HepG2 (cell line): ENCODE results near the gene TRIM10. TPM values are rescaled to one million over a fixed set of nuclear protein-coding genes. Genes with fewer than 3 reads are reported as not detected.
A peak's percentile ranks its signal among the peaks of the same experiment; 100 is the strongest.

ENCODE experiments used
- ATAC-seq: fragments of 200-7000 bp; cut with Tn5 transposase; 3 replicates; pipeline ENCODE4 v1.9.1; 2020; ENCODE audit warnings: mild to moderate bottlenecking, moderate library complexity
- BruUV-seq: library from RNA; stranded (reverse); fragments of 400-500 nt; replicated peaks from 2 replicates; lab custom pipeline; 2021; lab: Mats Ljungman, UMichigan
- CTCF ChIA-PET: fragments of 300-600 bp; formaldehyde crosslinking; extraction: SDS; loops from one replicate; lab custom pipeline; 2021; ENCODE audit warnings: low total read pairs, inconsistent platforms, low intra/inter-chr PET ratio; lab: Yijun Ruan, JAX
- POLR2A ChIA-PET: fragments of 350-600 bp; sonication (Branson Sonifier 250); formaldehyde crosslinking; loops from one replicate; lab custom pipeline; 2020; ENCODE audit warnings: antibody characterized with exemption, inconsistent platforms; lab: Yijun Ruan, JAX
- DNase-seq: peaks from one replicate; pipeline ENCODE4 v3.0.0-alpha.2; 2015; ENCODE audit warnings: low spot score
- FAIRE-seq: peaks from 3 replicates; lab custom pipeline; 2011; peaks lifted over from hg19 to GRCh38; lab: Jason Lieb, UNC
- H2AFZ ChIP-seq: one replicate; pipeline ENCODE4 v1.6.1; 2011; ENCODE audit warnings: low read length, inconsistent platforms
- H3K27ac ChIP-seq: fragments of 300-600 bp; 3 replicates; pipeline ENCODE4 v1.8.0; 2011; ENCODE audit warnings: mixed run types, mild to moderate bottlenecking, mixed read lengths, low read length, inconsistent platforms; ENCODE audit not compliant: insufficient read depth; ENCODE audit errors: extremely low read length
- H3K27me3 ChIP-seq, 2 experiments: fragments of 200-600 bp in 1 of 2; 2 replicates in 1 of 2; 3 replicates in 1 of 2; pipeline versions ENCODE4 v1.6.0 to v1.8.0; 2011; ENCODE audit warnings: low read length in 2 of 2, mild to moderate bottlenecking in 2 of 2, moderate library complexity in 2 of 2, inconsistent platforms in 1 of 2; ENCODE audit not compliant: insufficient read depth in 2 of 2, control insufficient read depth in 1 of 2
- H3K36me3 ChIP-seq, 2 experiments: fragments of 200-600 bp in 1 of 2; replicated peaks in 1 of 2; 2 replicates in 1 of 2; 3 replicates in 1 of 2; pipeline versions ENCODE4 v1.5.1 to v1.8.0; 2011; ENCODE audit warnings: low read length in 2 of 2, inconsistent platforms in 1 of 2; ENCODE audit not compliant: insufficient read depth in 2 of 2, control insufficient read depth in 1 of 2
- H3K4me1 ChIP-seq: 2 replicates; pipeline ENCODE4 v1.5.1; 2012; ENCODE audit warnings: low read length, inconsistent platforms; ENCODE audit not compliant: insufficient read depth
- H3K4me2 ChIP-seq: 2 replicates; pipeline ENCODE4 v1.6.0; 2011; ENCODE audit warnings: low read depth, low read length, inconsistent platforms
- H3K4me3 ChIP-seq, 3 experiments: fragments of 200-600 bp in 1 of 3; sonication (generic), shearing (Covaris generic) in 1 of 3; replicated peaks in 1 of 3; 2 replicates each; pipeline ENCODE4 v1.5.1; 2011 to 2016; ENCODE audit warnings: low read length in 3 of 3, inconsistent platforms in 2 of 3, low read depth in 2 of 3, mild to moderate bottlenecking in 2 of 3, control low read depth in 1 of 3, mixed read lengths in 1 of 3; ENCODE audit not compliant: insufficient read depth in 1 of 3
- H3K79me2 ChIP-seq: one replicate; pipeline ENCODE4 v1.6.1; 2011; ENCODE audit warnings: low read length, inconsistent platforms; ENCODE audit not compliant: insufficient read depth
- H3K9ac ChIP-seq: 2 replicates; pipeline ENCODE4 v1.6.0; 2011; ENCODE audit warnings: mild to moderate bottlenecking, low read depth, low read length, inconsistent platforms; ENCODE audit not compliant: insufficient read depth
- H3K9me3 ChIP-seq: 2 replicates; pipeline ENCODE4 v1.5.1; 2012; ENCODE audit warnings: mild to moderate bottlenecking, low read length
- H4K20me1 ChIP-seq: 2 replicates; pipeline ENCODE4 v1.6.0; 2011; ENCODE audit warnings: inconsistent platforms, mild to moderate bottlenecking, low read length, moderate library complexity; ENCODE audit not compliant: insufficient read depth
- AKNA ChIP-seq: sonication (generic); formaldehyde crosslinking; IDR thresholded peaks from 2 replicates; pipeline ENCODE4 v1.4.0; 2020; ENCODE audit warnings: missing genetic modification reagents, borderline replicate concordance
- ATF7-NPFF ChIP-seq: sonication (generic); formaldehyde crosslinking; IDR thresholded peaks from 2 replicates; pipeline ENCODE4 v1.8.1; 2023; ENCODE audit warnings: mild to moderate bottlenecking, low read depth, missing genetic modification reagents, moderate library complexity
- FUBP1 ChIP-seq: sonication (generic); formaldehyde crosslinking; IDR thresholded peaks from 2 replicates; pipeline ENCODE4 v1.5.1; 2020; ENCODE audit warnings: missing genetic modification reagents, mild to moderate bottlenecking, borderline replicate concordance
- HNRNPLL ChIP-seq: fragments of 200-400 bp; formaldehyde crosslinking; IDR thresholded peaks from 2 replicates; pipeline ENCODE4 v1.6.1; 2017; ENCODE audit warnings: mild to moderate bottlenecking, low read depth, low read length; ENCODE audit not compliant: poor library complexity, severe bottlenecking
- KMT2B ChIP-seq: IDR thresholded peaks from 2 replicates; pipeline ENCODE4 v1.6.1; 2016; ENCODE audit warnings: missing genetic modification reagents, missing compliant biosample characterization
- PREB ChIP-seq: sonication (generic); formaldehyde crosslinking; IDR thresholded peaks from 2 replicates; pipeline ENCODE4 v1.4.0; 2020; ENCODE audit warnings: missing genetic modification reagents
- RBM22 ChIP-seq: fragments of 200-400 bp; formaldehyde crosslinking; optimal IDR thresholded peaks from 2 replicates; pipeline ENCODE3; 2017; ENCODE audit warnings: mild to moderate bottlenecking, low read length, moderate library complexity
- ZFYVE20 ChIP-seq: sonication (generic); formaldehyde crosslinking; IDR thresholded peaks from 2 replicates; pipeline ENCODE4 v1.8.0; 2023; ENCODE audit warnings: low read depth, mild to moderate bottlenecking, moderate library complexity, missing genetic modification reagents, borderline replicate concordance
- ZKSCAN8 ChIP-seq: IDR thresholded peaks from 2 replicates; pipeline ENCODE4 v1.6.1; 2016; ENCODE audit warnings: borderline replicate concordance, missing genetic modification reagents, missing compliant biosample characterization
- ZNF253 ChIP-seq: sonication (generic); formaldehyde crosslinking; IDR thresholded peaks from 2 replicates; pipeline ENCODE4 v1.8.0; 2022; ENCODE audit warnings: mild to moderate bottlenecking, missing genetic modification reagents, borderline replicate concordance
- ZNF30 ChIP-seq: sonication (generic); formaldehyde crosslinking; IDR thresholded peaks from 2 replicates; pipeline ENCODE4 v1.5.0; 2020; ENCODE audit warnings: mild to moderate bottlenecking, missing genetic modification reagents
- ZNF337 ChIP-seq: sonication (generic); formaldehyde crosslinking; IDR thresholded peaks from 2 replicates; pipeline ENCODE4 v1.5.1; 2020; ENCODE audit warnings: missing genetic modification reagents, low read depth, mild to moderate bottlenecking, borderline replicate concordance
- ZNF530 ChIP-seq: sonication (generic); formaldehyde crosslinking; IDR thresholded peaks from 2 replicates; pipeline ENCODE4 v1.5.0; 2020; ENCODE audit warnings: low read depth, mild to moderate bottlenecking, missing genetic modification reagents
- ZSCAN22 ChIP-seq: sonication (generic); formaldehyde crosslinking; IDR thresholded peaks from 2 replicates; pipeline ENCODE4 v1.4.0; 2020; ENCODE audit warnings: mild to moderate bottlenecking, missing genetic modification reagents
- WGBS: methylation state at CpG from one replicate; pipeline ENCODE4 v1.1.6; 2017; ENCODE audit warnings: low lambda C conversion rate; 5-methylcytosine and 5-hydroxymethylcytosine counted together
- in situ Hi-C: cut with HindIII; loops from 2 replicates; pipeline ENCODE4 v1.10.0; 2017; ENCODE audit warnings: low pct_unique_long_range_greater_than_20kb; ENCODE audit not compliant: extremely low pct_ligation_motif_present
- intact Hi-C: fragments of 100-400 bp; cut with micrococcal nuclease; formaldehyde crosslinking; loops from one replicate; pipeline ENCODE4 v1.10.0; 2022; ENCODE audit not compliant: unreplicated experiment
- polyA plus RNA-seq, 8 experiments: library from polyadenylated mRNA; depleted of rRNA in 3 of 8; stranded (reverse) in 7 of 8; unstranded in 1 of 8; fragments of >200 nt; fragmentation: Illumina TruSeq in 4 of 8; extraction: Trizol in 4 of 8; gene quantifications; 2 replicates each; pipeline versions ENCODE4 v1.2.1 to v1.2.3, GENCODE V29; 2011 to 2016; ENCODE audit warnings: low read depth in 4 of 8, missing spikeins in 1 of 8, mixed read lengths in 1 of 8; ENCODE audit not compliant: insufficient read depth in 1 of 8
- total RNA-seq, 5 experiments: library from RNA; depleted of rRNA; stranded (reverse); fragments of >200 nt; fragmentation: Illumina TruSeq; extraction: Trizol; gene quantifications; 2 replicates each; pipeline ENCODE4 v1.2.3, GENCODE V29; 2016; ENCODE audit warnings: low read depth in 1 of 5

The TRIM10 gene
- total and polyA plus RNA-seq, 2 of the 13 experiments (the other 11 are each of a cell fraction or from before 2014, with no cell fraction given): 4.1 to 6.8 TPM

- 31% methylated on average over 36 of the region's 36 CpGs for WGBS
- H3K36me3 ChIP-seq: no peaks in the 10 kb centered on the region
- H3K4me3 ChIP-seq: peak overlapping the region; percentile 63 to 77 (median 63)
- FAIRE-seq (peak; percentile 87), DNase-seq (peak; percentile 90), ATAC-seq (peak; percentile 68)
- no peaks in the 10 kb centered on the region for H4K20me1 ChIP-seq
- H3K27me3 ChIP-seq: no peaks in the 10 kb centered on the region; a peak in 1 of 5 replicates
- H3K4me2 ChIP-seq: peak overlapping the region; percentile 96
- intact Hi-C loops: loop anchor here (1.0 to 2.0 kb wide), 6 partner anchors 28 to 161 kb away; partner anchors contain the start of genes HLA-A, POLR1H, PPP1R11 and TRIM15
- in situ Hi-C loops: loop anchor here (5.0 kb wide), 1 partner anchor 69 kb away; no protein-coding TSS in a partner anchor
- H2AFZ ChIP-seq: peak overlapping the region; percentile 55
- H3K4me1 ChIP-seq: peaks cover 56% of the 10 kb centered on the region
- BruUV-seq: no TSS peak
- POLR2A ChIA-PET: interaction anchor here (0.7 to 3.1 kb wide), 14 partner anchors 9 to 110 kb away, joined by 3 to 43 read pairs (median 6); partner anchors contain the start of genes POLR1H, PPP1R11, TRIM15 and TRIM26
- H3K79me2 ChIP-seq: peaks cover 9% of the 10 kb centered on the region
- CTCF ChIA-PET: interaction anchor here (0.8 to 6.0 kb wide), 5 partner anchors 28 to 116 kb away, joined by 3 to 140 read pairs (median 4); no protein-coding TSS in a partner anchor
- peak overlapping the region; percentile 79 for H3K9ac ChIP-seq
- peak overlapping the region; percentile 79 for H3K27ac ChIP-seq
- H3K9me3 ChIP-seq: no peaks in the 10 kb centered on the region
- no peak for TF ChIP-seq RBM22
- no peak for TF ChIP-seq KMT2B (CRISPR knock-in tag)
- TF ChIP-seq HNRNPLL: peak; percentile 37
- no peak for TF ChIP-seq ZNF530 (CRISPR knock-in tag)
- no peak for TF ChIP-seq AKNA (CRISPR knock-in tag)
- TF ChIP-seq ZNF253 (CRISPR knock-in tag): no peak
- TF ChIP-seq PREB (CRISPR knock-in tag): no peak
- TF ChIP-seq ATF7-NPFF (CRISPR knock-in tag): no peak
- TF ChIP-seq ZNF30 (CRISPR knock-in tag): no peak
- TF ChIP-seq FUBP1: no peak
- no peak for TF ChIP-seq ZSCAN22 (CRISPR knock-in tag)
- TF ChIP-seq ZFYVE20 (CRISPR knock-in tag): no peak
- no peak for TF ChIP-seq ZKSCAN8 (CRISPR knock-in tag)
- no peak for TF ChIP-seq ZNF337 (CRISPR knock-in tag)
Observed at GRCh38 chr6:30102970-30103871, 57.8 kb downstream of the TRIM10 start.
